Lower lobe of right lung (tissue), 2 donors: ENCODE data around the gene ISM1. TPM values are rescaled to one million over a fixed set of nuclear protein-coding genes. Genes with fewer than 3 reads are reported as not detected.

ENCODE experiments used
- ATAC-seq, 2 donors: fragments of 200-7000 bp; cut with Tn5 transposase; one replicate each; pipeline ENCODE4 v1.9.1; 2020 to 2022; ENCODE audit warnings: mild to moderate bottlenecking in 2 of 2, moderate library complexity in 2 of 2
- DNase-seq: peaks from one replicate; pipeline ENCODE4 v3.0.0-alpha.2; 2020
- H3K27ac ChIP-seq: fragments of 200-600 bp; one replicate; pipeline ENCODE4 v1.8.0; 2022
- H3K27me3 ChIP-seq: fragments of 200-600 bp; one replicate; pipeline ENCODE4 v1.8.0; 2022; ENCODE audit warnings: low read depth
- H3K36me3 ChIP-seq: fragments of 200-600 bp; one replicate; pipeline ENCODE4 v1.8.0; 2022; ENCODE audit warnings: mild to moderate bottlenecking
- H3K4me1 ChIP-seq: fragments of 200-600 bp; one replicate; pipeline ENCODE4 v1.8.0; 2022
- H3K4me3 ChIP-seq: fragments of 200-600 bp; one replicate; pipeline ENCODE4 v1.8.0; 2022; ENCODE audit warnings: mild to moderate bottlenecking
- H3K9me3 ChIP-seq: fragments of 200-600 bp; one replicate; pipeline ENCODE4 v1.8.0; 2022
- CTCF ChIP-seq: fragments of 200-600 bp; IDR thresholded peaks from one replicate; pipeline ENCODE4 v1.8.0; 2022; ENCODE audit warnings: antibody characterized with exemption, mild to moderate bottlenecking
- intact Hi-C: fragments of 100-400 bp; cut with DNase I; formaldehyde crosslinking; loops from one replicate; pipeline ENCODE4 v1.11.0; 2022
- total RNA-seq: library from RNA; stranded (reverse); fragmentation: NEBNext Ultra II Directional; extraction: Animal tissue kit (Norgen Biotek cat#: 25700); gene quantifications from one replicate; pipeline ENCODE4 v1.2.1, GENCODE V29; 2021
- donor health status: DM: no; HTN: yes; CAD: no; lungs with severe emphysema.

Gene ISM1
- total RNA-seq, 1 donor from 2014 or later, result 8.4 TPM

GRCh38 chr20:13238001-13238653, 17.1 kb downstream of the ISM1 start:
- H3K27me3 ChIP-seq, result no peaks in the 10 kb centered on the region
- intact Hi-C loops, result no loop called here
- no peaks in the 10 kb centered on the region for H3K4me1 ChIP-seq
- ATAC-seq (no peak), DNase-seq (no peak)
- no peak for TF ChIP-seq CTCF
- no peaks in the 10 kb centered on the region for H3K36me3 ChIP-seq
- no peak overlapping the region for H3K4me3 ChIP-seq
- H3K9me3 ChIP-seq, result no peaks in the 10 kb centered on the region
- H3K27ac ChIP-seq, result no peak overlapping the region

GRCh38 chr20:13243826-13244376, 22.8 kb downstream of the ISM1 start:
- no peaks in the 10 kb centered on the region for H3K27me3 ChIP-seq
- no peak overlapping the region for H3K4me3 ChIP-seq
- no peak for DNase-seq
- H3K27ac ChIP-seq, result no peak overlapping the region
- TF ChIP-seq CTCF, result no peak
- no peaks in the 10 kb centered on the region for H3K36me3 ChIP-seq
- intact Hi-C loops, result no loop called here
- ATAC-seq, result no peak
- H3K9me3 ChIP-seq, result no peaks in the 10 kb centered on the region
- peaks cover under 1% of the 10 kb centered on the region for H3K4me1 ChIP-seq

- no peaks in the 10 kb centered on the region for H3K9me3 ChIP-seq
- TF ChIP-seq CTCF, result no peak
- no peak overlapping the region for H3K27ac ChIP-seq
- intact Hi-C loops, result no loop called here
- peaks cover 11% of the 10 kb centered on the region for H3K4me1 ChIP-seq
- ATAC-seq, result peak in 1 of 2 donors; percentile 21
- no peak for DNase-seq
- no peaks in the 10 kb centered on the region for H3K27me3 ChIP-seq
- H3K36me3 ChIP-seq, result no peaks in the 10 kb centered on the region
- H3K4me3 ChIP-seq, result no peak overlapping the region
Measured at GRCh38 chr20:13245250-13245723, 24.2 kb downstream of the ISM1 start.

GRCh38 chr20:13249118-13249797, 28.2 kb downstream of the ISM1 start:
- intact Hi-C loops, result no loop called here
- H3K4me3 ChIP-seq, result no peak overlapping the region
- no peak overlapping the region for H3K27ac ChIP-seq
- no peaks in the 10 kb centered on the region for H3K9me3 ChIP-seq
- no peaks in the 10 kb centered on the region for H3K36me3 ChIP-seq
- H3K27me3 ChIP-seq, result no peaks in the 10 kb centered on the region
- peaks cover 11% of the 10 kb centered on the region for H3K4me1 ChIP-seq
- no peak for DNase-seq
- no peak for TF ChIP-seq CTCF
- ATAC-seq, result no peak

GRCh38 chr20:13249798-13250170, 28.7 kb downstream of the ISM1 start:
- Histone ChIP-seq H3K4me1 (peaks cover 11% of the 10 kb centered on the region), H3K27ac (no peak overlapping the region), H3K36me3 (no peaks in the 10 kb centered on the region), H3K4me3 (no peak overlapping the region), H3K9me3 (no peaks in the 10 kb centered on the region), H3K27me3 (no peaks in the 10 kb centered on the region)
- ATAC-seq (no peak), DNase-seq (no peak)
- intact Hi-C loops, result no loop called here
- no peak for TF ChIP-seq CTCF
